ENCODE data around the gene SWT1.
A peak's percentile ranks its signal among the peaks of the same experiment; 100 is the strongest.
"Not testable (repeated sequence)": the region's sequence is repeated elsewhere in the genome, so short reads cannot be mapped to it uniquely, and the experiment has no call there.

SWT1 gene

DNA sequence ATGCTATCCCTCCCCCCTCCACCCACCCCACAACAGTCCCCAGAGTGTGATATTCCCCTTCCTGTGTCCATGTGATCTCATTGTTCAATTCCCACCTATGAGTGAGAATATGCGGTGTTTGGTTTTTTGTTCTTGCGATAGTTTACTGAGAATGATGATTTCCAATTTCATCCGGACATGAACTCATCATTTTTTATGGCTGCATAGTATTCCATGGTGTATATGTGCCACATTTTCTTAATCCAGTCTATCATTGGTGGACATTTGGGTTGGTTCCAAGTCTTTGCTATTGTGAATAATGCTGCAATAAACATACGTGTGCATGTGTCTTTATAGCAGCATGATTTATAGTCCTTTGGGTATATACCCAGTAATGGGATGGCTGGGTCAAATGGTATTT, 95.0 kb downstream of the SWT1 start:
- not testable (repeated sequence) for DNase-seq

DNA sequence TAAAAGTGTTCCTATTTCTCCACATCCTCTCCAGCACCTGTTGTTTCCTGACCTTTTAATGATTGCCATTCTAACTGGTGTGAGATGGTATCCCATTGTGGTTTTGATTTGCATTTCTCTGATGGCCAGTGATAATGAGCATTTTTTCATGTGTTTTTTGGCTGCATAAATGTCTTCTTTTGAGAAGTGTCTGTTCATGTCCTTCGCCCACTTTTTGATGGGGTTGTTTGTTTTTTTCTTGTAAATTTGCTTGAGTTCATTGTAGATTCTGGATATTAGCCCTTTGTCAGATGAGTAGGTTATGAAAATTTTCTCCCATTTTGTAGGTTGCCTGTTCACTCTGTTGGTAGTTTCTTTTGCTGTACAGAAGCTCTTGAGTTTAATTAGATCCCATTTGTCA, 95.4 kb downstream of the SWT1 start:
- DNase-seq: not testable (repeated sequence)

DNA sequence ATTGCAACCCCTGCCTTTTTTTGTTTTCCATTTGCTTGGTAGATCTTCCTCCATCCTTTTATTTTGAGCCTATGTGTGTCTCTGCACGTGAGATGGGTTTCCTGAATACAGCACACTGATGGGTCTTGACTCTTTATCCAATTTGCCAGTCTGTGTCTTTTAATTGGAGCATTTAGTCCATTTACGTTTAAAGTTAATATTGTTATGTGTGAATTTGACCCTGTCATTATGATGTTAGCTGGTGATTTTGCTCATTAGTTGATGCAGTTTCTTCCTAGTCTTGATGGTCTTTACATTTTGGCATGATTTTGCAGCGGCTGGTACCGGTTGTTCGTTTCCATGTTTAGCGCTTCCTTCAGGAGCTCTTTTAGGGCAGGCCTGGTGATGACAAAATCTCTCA, 98.6 kb downstream of the SWT1 start:
- DNase-seq: not testable (repeated sequence)

DNA sequence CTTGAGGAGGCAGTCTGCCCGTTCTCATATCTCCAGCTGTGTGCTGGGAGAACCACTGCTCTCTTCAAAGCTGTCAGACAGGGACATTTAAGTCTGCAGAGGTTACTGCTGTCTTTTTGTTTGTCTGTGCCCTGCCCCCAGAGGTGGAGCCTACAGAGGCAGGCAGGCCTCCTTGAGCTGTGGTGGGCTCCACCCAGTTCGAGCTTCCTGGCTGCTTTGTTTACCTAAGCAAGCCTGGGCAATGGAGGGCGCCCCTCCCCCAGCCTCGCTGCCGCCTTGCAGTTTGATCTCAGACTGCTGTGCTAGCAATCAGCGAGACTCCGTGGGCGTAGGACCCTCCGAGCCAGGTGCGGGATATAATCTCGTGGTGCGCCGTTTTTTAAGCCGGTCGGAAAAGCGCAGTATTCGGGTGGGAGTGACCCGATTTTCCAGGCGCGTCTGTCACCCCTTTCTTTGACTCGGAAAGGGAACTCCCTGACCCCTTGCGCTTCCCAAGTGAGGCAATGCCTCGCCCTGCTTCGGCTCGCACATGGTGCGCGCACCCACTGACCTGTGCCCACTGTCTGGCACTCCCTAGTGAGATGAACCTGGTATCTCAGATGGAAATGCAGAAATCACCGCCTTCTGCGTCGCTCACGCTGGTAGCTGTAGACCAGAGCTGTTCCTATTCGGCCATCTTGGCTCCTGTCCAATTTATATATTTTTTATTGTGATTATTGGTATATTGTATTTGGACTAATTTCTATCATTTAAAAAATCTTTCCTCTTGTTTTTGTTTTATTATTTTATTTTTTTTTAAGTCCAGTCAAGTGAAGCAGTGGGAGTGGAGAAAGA, 100.4 kb downstream of the SWT1 start:
- not testable (repeated sequence) for DNase-seq

DNA sequence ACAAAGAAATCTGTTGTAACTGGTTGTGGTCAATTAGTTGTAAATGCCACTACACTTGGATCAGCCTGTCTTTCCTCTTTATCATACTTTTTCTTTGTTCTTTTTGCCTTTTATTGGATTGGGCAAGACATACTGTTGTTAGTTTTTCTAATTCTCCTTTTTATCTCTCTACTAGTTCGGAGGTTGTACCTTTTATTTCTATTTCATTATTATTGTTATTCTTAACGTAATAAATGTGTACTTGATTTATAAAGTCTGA, 100.9 kb downstream of the SWT1 start:
- DNase-seq: no peak

DNA sequence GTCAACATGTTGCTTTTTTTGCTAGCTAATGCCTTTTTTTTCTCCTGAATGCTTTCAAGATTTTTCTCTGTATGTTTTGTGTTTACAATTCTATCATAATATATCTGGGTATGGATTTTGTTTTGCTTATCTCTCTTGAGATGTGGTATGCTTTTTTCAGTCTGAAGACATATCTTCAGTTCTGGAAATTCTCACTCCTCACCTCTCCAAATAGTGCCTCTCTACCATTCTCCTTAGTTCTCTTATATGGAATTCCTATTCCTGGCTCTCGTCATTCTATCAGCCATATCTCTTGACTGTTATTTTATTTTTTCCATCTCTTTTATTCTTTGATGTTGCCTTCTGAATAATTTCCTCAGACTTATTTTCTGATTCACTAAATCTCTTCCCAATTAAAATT, 101.7 kb downstream of the SWT1 start:
- no peak for DNase-seq

DNA sequence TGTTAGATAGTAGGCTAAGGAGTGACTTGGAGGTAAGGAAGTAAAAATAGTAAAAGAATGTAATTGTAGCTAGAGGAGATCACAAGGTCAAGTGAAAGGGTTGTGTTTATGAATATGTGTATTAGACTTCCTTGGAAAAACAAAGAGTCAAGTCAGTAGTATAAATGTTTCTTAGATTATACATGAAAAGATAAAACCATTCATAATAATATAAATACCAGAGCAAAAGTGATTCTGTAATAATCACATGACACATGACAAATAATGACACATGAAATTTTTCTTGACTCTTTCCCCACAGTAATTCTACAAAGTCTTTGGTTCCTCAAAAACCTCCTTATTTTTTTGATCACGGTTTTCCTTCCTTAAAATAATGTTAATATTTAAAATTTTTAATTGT, 103.6 kb downstream of the SWT1 start:
- DNase-seq: no peak

DNA sequence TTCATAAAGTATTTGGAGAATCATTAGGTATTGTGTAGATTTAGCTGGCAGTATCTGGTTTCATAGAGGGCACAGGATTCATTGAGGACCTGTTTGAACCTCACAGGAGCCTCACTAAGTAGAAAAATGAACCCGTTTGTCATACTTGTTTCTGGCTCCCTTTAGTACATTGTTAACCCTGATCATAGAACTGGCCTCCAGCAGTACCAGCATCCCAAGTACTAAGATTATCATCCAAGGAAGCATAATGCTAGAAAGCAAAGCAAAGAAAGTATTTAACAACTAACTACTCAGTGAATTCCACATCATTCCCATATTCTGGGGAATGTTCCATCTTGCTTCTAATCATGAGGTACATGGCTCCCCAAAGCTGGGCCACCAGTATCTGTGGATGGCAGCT, 105.2 kb downstream of the SWT1 start:
- DNase-seq: no peak

DNA sequence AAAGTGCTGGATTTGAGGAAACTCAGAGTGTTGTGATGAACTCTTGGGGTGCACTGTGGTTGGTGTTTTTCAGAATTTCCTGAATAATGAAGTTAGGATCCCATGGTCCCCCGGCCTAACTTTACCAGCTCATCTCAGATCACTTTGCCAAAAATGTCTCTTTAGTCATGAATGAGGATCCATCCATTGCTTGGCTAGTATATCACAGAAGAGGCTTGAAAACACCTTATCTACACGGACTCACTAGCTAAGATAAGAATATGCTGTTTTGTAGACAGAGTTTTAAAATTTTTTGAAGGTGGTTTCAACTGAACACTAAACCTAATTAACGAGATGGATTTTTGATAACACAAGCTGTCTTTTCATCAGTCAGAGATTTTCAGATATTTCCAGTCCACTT, 106.3 kb downstream of the SWT1 start:
- no peak for DNase-seq

DNA sequence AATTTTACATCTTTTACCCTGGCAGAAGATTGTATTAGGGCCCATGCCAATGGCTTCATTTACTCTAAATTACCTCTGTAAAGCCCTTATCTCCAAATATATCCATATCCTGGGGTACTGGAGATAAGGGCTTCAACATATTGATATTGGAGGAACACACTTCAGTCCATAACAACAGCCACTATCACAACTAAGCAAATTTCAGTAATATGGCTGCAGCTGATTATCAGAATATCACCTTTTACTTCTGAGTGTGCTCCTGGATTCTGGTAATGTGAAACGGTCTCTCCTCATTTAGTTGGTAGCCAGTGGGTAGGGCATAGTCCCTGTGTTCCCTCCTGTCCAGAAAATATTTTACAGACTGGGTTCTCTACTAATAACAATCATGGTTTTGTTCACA, 106.8 kb downstream of the SWT1 start:
- DNase-seq: no peak

DNA sequence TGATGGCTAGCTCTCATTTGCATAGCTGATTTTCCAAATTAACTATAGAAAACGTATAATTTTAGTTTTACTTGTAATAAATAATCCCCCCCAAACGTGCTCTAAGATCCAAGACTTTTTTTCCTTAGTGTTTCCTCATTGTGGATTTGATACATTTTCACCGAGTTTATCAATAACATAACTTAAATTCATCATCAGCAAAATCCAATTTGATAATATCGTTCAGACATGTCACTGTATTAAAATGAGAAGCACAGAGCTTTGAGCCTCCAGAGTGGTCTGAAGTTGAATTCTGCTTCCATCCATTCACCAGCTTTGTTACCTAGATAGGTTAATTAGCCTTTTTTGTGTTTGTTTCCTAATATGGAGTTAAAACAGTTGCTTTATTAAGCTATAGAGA, 108.3 kb downstream of the SWT1 start:
- no peak for DNase-seq

DNA sequence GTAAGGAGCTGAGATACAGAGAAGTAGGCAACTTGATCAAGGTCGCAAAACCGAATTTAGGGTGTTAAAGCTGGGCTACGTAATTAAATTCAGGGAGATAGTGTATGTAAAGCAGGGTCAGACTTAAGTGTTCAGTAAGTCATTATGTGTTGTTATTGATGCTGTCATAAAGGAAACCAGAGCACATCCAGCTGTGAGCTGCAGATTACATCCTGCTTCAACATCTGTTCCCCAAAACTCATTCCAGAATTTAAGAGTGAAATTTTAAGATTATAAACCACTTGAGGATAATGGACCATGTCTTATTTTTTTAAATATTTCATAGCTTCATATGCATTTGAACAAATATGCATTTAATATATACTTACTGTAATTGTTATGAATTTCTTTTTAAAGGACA, 110.3 kb downstream of the SWT1 start:
- no peak for DNase-seq

DNA sequence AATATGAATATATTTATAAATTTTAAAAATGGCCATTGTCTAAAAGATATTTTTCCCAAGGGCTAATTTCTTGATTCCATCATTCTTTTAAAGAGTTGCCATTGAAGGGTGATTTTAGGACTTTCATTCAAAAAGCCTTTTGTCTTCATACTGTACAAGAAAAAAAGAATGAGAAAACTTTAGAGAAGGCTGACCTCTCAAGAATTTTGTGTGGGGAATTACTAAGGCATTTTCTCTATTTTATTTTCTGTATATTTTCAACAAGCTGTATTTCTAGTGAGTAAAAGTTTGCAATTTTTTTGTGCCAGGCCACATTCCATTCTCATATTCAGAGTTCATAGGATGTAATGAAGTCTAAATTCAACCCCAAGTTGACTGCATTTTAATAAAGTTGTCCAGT, 110.7 kb downstream of the SWT1 start:
- no peak for DNase-seq

DNA sequence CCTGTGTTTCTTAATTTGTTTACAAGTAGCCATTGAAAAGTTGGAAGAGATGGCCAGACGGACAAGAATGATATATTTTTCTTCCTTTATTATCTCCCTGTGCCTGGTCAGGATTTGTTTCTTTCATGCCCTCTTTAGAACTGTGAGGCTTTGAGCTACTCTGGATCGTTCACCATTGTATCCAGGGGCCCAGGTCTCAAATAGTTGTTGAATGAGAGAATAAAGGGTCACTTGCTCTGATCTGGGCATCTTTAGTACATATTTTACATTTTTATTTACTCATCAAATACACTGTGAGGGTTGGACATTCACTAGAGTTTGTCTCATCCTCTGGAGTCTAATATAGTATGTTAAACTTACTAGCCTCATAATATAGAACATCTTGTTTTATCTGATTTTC, 111.4 kb downstream of the SWT1 start:
- peak; percentile 15 for DNase-seq

DNA sequence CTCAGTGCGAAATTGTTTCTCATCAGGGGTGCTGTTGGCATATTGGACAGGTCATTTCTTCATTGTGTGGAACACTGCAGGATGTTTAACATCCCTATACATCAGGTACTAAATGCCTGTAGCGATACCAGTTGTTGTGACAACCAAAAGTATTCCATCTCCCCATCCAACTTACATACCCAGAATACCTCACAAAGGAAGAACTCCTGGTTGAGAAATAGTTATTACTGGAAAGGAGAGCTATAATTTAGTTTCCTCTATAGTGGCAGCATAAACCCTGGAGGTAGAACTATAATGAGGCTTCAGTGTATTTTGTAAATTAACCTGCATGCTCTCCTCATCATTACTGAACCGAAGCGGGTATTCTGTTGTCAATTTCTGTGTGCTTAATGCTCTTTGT, 115.0 kb downstream of the SWT1 start:
- DNase-seq: no peak

DNA sequence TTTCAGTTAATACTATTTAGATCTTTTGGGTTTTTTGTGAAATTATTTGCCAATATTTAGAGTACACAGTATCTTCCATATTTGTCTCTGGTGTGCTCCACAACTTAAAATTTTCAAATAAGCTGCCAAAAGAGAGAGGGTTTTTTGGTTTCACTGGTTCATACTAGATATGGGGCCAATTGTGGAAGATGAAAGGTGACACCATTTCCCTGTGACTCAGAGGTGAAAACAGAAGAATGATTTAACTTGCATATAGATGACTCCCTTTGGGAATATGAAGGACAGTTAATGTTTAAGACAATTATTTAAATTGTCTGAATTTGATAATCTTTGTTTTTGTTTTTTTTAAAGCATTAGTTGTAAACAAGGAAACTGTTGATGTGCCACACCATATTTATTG, 122.6 kb downstream of the SWT1 start:
- peak; percentile 17 for DNase-seq

DNA sequence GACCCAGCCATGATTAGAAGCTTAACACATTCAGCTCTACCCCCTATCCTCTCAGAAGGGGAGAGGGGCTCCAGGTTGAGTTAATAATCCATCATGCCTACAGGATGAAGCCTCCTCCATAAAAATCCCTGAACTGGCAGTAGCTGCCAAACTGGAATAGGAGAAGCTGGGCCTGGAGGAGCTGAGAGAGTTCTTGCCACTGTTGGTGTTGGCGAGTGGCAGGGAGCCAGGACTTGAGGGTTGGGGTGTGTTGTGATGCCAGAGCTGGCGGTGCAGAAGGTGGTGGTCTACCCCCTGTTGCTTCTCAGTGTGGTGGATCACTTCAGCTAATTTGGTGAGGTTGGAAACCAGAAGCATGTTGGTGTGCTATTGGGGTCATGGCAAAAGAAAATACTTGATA, 123.6 kb downstream of the SWT1 start:
- DNase-seq: no peak

DNA sequence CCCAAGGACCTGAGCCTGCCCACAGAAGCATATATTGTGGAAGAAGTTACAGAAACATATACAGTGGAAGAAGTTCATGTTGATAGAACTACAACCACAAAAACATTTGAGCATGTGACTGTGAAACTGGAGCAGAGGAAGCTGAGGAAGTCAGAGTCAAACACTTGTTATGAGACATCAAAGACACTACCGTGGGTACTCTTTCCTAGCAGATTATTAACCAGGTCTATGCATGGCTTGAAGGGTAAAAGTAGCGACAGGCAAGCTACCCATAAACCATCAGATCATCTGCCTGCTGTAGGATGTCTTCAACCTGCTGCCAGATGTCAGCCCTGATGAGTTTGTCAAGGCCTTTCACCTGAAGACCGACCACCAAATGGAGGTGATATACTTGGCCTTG, 124.3 kb downstream of the SWT1 start:
- DNase-seq: no peak

DNA sequence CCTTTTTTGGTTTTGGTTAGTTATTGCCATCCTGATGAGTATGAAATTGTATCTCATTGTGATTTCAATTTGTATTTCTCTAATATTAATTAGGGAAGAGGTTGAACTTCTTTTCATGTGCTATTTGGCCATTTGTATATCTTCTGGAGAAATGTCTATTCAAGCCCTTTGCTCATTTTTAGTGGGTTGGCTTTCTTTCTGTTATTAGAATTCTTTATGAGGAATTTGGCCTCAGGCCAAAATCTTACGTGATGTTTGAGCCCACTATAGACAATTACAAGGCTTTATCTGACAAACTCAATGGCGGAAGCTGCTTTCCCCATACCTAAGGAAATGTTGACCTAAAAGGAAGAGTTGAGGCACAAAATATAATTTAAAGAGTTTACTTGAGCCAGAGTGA, 127.1 kb downstream of the SWT1 start:
- no peak for DNase-seq

DNA sequence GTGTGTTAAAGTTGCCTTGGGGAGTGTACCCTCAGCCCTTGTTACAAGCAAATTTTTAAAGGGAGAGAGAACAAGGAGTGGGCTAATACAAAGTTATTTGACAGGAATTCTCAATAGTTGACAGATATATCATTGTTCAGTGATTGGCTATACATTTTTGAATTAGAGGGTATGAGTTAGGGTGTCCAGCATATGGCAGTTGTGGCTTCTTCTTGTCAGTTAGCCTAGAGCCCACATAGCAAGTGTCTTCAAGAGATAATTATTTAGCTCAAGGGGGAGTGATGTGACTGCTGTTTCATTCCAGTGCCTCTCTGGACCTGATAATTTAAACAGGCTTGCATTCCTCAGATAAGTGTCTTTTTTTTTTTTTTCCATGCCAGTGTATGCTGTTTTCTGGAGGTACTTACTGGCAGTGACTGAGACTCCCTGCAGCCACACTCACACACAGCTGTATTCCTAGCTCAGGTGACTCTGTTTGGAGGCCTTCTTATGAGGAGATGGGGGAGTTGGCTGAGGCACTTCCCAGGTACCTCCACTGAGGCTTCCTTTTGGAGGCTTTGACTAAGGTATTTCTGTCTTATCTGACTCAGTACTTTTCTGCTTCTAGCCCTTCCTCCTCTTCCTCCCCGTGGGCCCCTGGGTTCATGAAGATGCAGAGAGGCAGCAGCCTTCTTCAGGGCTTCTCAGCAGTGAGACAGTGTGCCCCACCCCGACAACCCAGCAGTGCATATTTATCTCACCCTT, 127.7 kb downstream of the SWT1 start:
- peak; percentile 17 for DNase-seq

DNA sequence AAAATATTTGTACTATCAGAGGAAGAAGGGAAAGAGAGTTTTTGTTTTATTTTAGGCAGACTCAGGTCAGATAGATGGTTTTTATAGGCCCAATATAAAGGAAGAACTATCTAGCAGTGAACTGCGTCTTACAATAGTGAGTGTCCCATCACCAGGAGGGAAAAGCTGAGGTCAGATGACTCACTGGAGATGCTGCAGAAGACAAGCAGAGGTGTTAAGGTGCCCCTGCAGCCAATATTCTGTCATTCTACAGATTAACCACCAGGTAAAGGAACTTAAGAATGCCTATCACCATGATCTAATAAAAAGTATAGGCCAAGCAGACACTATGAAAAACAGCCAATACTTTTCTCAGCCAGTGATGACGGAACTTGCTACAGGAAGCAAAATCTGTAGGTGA, 130.5 kb downstream of the SWT1 start:
- DNase-seq: no peak

DNA sequence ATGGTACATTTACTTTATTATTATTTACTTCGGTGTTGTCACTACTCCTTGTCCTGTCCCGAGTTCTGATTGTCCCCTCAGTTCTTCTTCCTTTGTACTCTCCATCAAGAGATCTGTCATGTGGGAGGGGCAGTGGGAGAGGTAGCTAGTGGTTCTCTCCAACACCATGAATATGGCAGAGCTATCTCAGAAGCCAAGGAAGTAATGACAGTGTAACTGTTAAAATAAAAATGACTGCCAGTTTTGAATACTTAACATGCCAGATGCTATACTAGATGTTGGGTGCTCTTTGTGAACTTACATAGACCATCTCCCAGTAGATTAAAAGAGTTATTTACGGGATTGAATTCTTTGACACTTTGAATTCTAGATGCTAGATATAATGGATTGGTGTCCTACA, 131.5 kb downstream of the SWT1 start:
- DNase-seq: no peak

DNA sequence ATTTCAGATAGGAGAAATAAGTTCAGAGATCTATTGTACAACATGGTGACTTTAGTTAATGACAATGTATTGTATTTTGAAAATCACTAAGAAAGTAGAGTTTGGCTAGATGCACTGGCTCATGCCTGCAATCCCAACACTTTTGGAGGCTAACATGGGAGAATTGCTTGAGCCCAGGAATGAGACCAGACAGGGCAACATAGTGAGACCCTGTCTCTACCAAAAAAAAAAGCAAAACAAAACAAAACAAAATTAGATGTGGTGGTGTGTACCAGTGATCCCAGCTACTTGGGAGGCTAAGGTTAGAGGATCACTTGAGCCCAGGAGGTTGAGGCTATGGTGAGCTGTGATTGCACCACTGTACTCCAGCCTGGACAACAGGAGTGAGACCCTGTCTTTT, 132.9 kb downstream of the SWT1 start:
- no peak for DNase-seq

DNA sequence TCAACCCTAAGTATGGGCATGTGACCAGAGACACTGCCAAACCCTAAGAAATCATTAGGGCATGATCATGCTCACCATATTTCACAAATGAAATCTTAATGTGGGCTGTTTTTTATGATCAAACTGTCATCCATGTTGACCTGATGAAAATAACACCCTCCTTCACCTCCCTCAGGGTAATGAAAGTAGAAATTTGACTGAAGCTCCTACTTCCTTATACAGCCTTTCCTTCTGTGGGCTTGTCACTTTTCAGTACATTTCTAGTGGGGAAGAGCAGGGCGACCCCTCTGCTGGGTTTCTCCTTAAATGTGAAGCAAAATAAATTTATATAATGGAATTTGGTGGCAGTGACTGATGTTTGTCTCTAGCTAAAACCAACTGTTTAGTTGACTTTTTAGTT, 134.2 kb downstream of the SWT1 start:
- DNase-seq: no peak

DNA sequence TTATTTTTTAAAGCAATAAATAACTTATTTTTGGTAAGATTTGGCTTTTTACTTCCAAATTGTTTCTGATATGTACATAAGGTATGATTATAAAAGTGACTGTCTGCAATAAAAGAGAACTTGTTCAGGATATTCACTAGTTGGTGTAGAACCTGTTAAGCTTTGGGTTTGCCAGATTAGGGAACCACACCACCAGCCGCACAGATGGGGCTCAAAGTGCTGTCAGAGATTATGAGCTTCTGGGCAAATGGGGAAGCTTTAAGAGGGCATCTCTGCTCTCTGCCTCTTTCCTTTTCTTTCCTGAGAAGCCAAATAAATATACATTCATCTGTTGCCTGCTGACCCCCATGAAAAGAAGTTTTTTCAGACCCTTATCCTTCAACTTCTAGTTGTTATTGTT, 134.7 kb downstream of the SWT1 start:
- no peak for DNase-seq
